Measurements from ENCODE around the gene ACTR10. TPM values are rescaled to one million over a fixed set of nuclear protein-coding genes. Genes with fewer than 3 reads are reported as not detected.

Gene ACTR10
- total and polyA plus RNA-seq, 9 of the 15 experiments (the other 6 are each of a cell fraction or from before 2014, with no cell fraction given), result 22.0 to 66.1 (median 34.1) TPM

DNA sequence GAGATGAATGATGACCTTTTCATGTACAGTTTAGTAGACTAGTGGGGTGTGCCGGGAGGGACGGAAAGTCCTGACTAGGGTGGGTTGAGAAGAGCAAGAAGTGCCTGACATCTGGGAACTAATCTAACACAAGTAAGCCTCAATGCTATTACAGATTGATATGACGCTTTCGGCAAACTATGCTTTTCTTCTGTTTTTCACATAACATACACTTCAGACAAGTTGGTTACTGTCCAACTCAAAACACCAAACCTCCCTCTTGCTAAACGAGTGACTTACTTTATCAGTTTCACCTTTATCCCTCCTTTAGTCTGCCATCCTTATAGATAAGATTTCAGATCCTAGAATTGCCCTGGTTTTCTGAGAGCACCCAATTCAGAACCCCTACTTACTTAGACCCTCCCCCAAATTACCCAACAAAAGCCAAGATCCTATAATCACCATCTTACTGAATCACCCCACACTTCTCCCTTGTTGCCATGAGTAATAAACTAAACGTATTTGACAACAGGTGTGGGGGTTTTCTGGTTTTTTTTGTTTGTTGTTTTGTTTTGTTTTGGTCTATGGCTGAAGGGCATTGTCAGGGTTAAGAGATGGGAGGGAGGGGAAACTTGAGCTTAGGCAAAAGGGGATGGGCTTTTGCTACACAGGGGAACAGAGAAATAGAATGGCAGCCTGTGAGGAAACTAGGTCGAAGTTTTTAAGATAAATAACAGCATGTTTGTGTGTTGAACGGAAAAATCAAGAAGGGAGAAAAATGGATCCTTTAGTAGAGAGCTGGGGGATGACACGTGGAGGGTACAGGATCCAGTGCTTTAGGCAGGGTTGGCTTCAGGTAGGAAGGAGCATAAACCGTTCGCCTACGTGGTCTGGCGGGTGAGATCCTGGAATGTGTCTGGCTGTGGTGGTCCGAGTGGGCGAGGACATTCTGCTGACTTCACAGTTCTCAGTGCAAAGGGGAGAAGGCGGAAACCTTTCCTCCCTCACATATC is 38.6 kb downstream of the ACTR10 start:
- no TSS peak for BruUV-seq (replicated peaks)
- Histone ChIP-seq H3K9me3 (replicated peaks; ENCODE audit: control insufficient read depth, insufficient read depth, low read depth, low read length) (no peaks in the 10 kb centered on the region), H3K79me2 (ENCODE audit: control insufficient read depth, insufficient read depth, low read length) (peaks cover 7% of the 10 kb centered on the region; the same call in 2 of the 3 replicates), H2AFZ (ENCODE audit: low read depth, low read length) (peak overlapping the region; percentile 99), H3K4me2 (ENCODE audit: insufficient read depth, low read length) (peak overlapping the region; percentile 92), H4K20me1 (replicated peaks; ENCODE audit: control insufficient read depth, insufficient read depth, low read length) (no peaks in the 10 kb centered on the region), H3K9me1 (ENCODE audit: control insufficient read depth, insufficient read depth, low read length) (no peaks in the 10 kb centered on the region), H3K4me3 (peak overlapping the region; percentile 57), H3K27me3 (ENCODE audit: control insufficient read depth in 2 of 2, insufficient read depth in 2 of 2, low read length in 2 of 2) (no peaks in the 10 kb centered on the region), H3K9ac (ENCODE audit: insufficient read depth in 1 of 2, low read depth in 2 of 2, low read length in 2 of 2) (peak overlapping the region; percentile 83 to 88; a peak in 3 of 4 replicates), H3K4me1 (replicated peaks in 1 of 2; ENCODE audit: control insufficient read depth in 2 of 2, insufficient read depth in 2 of 2, low read length in 2 of 2) (peaks cover 0 to 23% of the 10 kb centered on the region in 2 experiments; a peak in 4 of 5 replicates), H3K36me3 (ENCODE audit: control insufficient read depth, insufficient read depth, low read length) (peaks cover 3% of the 10 kb centered on the region; the same call in 2 of the 3 replicates), H3K27ac (ENCODE audit: extremely low read depth, low read depth, low read length) (peak overlapping the region; percentile 86)
- CTCF ChIA-PET (ENCODE audit: low intra/inter-chr PET ratio), result no interaction called here
- POLR2A ChIA-PET, result interaction anchor here (1.0 to 1.1 kb wide), 3 partner anchors 19 to 31 kb away, joined by 3 read pairs; no protein-coding TSS in a partner anchor
- intact Hi-C loops (cut with micrococcal nuclease), result loop anchor here (5.0 kb wide), 1 partner anchor 131 kb away; no protein-coding TSS in a partner anchor
- ATAC-seq (peak; percentile 60), DNase-seq (ENCODE audit: extremely low read depth in 1 of 4, low spot score in 3 of 4) (peak; percentile 16 to 41 (median 26)), FAIRE-seq (peak; percentile 48)
- 5% methylated on average over 16 of the region's 16 CpGs for WGBS (ENCODE audit: insufficient coverage, low coverage, missing lambda C conversion rate)
- in situ Hi-C loops (cut with MboI), result no loop called here
- TF ChIP-seq NFYB (IDR thresholded peaks at IDR 0.05; ENCODE audit: extremely low read depth, insufficient read length), result no peak
- 0 out of 2 replicates have a peak, but pooled peaks have one; percentile 2 for TF ChIP-seq RBFOX2 (IDR thresholded peaks at IDR 0.05; ENCODE audit: low read depth, low read length)
- TF ChIP-seq ETS2 (tag; IDR thresholded peaks at IDR 0.05; ENCODE audit: borderline replicate concordance, poor library complexity, severe bottlenecking), result no peak
- TF ChIP-seq SAP30 (IDR thresholded peaks at IDR 0.05; ENCODE audit: borderline replicate concordance, insufficient read depth, low read depth, low read length, poor library complexity, severe bottlenecking), result no peak
- no peak for TF ChIP-seq GTF2E2 (tag; IDR thresholded peaks at IDR 0.05)
- TF ChIP-seq NFXL1 (CRISPR knock-in tag; IDR thresholded peaks at IDR 0.05), result no peak
- no peak for TF ChIP-seq HOXB6 (CRISPR knock-in tag; IDR thresholded peaks at IDR 0.05; ENCODE audit: borderline replicate concordance)
- TF ChIP-seq GATAD2B (IDR thresholded peaks at IDR 0.05; ENCODE audit: borderline replicate concordance), result no peak
- peak; percentile 96 for TF ChIP-seq ZNF316 (IDR thresholded peaks at IDR 0.05)
- TF ChIP-seq, protein P1, sequence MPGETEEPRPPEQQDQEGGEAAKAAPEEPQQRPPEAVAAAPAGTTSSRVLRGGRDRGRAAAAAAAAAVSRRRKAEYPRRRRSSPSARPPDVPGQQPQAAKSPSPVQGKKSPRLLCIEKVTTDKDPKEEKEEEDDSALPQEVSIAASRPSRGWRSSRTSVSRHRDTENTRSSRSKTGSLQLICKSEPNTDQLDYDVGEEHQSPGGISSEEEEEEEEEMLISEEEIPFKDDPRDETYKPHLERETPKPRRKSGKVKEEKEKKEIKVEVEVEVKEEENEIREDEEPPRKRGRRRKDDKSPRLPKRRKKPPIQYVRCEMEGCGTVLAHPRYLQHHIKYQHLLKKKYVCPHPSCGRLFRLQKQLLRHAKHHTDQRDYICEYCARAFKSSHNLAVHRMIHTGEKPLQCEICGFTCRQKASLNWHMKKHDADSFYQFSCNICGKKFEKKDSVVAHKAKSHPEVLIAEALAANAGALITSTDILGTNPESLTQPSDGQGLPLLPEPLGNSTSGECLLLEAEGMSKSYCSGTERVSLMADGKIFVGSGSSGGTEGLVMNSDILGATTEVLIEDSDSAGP (CRISPR knock-in tag; IDR thresholded peaks at IDR 0.05), result no peak
- no peak for TF ChIP-seq OTX1 (CRISPR knock-in tag; IDR thresholded peaks at IDR 0.05)
- no peak for TF ChIP-seq PRPF4 (IDR thresholded peaks at IDR 0.05; ENCODE audit: insufficient read depth, low read depth, low read length, poor library complexity, severe bottlenecking)
- TF ChIP-seq MAFG (tag; conservative IDR thresholded peaks at IDR 0.05), result peak; percentile 79
- TF ChIP-seq POLR2G (IDR thresholded peaks at IDR 0.05; ENCODE audit: low read depth, low read length), result no peak
